HG02852 (cell line): ENCODE data around the gene COL11A2.

Experiments
- ATAC-seq: cut with Tn5 transposase; IDR thresholded peaks from one replicate; pipeline ENCODE4 v1.9.1; 2021; ENCODE audit warnings: mild to moderate bottlenecking, moderate library complexity; ENCODE audit not compliant: unreplicated experiment

COL11A2 gene

GRCh38 chr6:33193619-33194018, 1.4 kb upstream of the COL11A2 start:
- no peak for ATAC-seq

- ATAC-seq = no peak
These were observed 670 bp upstream of the COL11A2 start for GRCh38 chr6:33192671-33193602.

DNA sequence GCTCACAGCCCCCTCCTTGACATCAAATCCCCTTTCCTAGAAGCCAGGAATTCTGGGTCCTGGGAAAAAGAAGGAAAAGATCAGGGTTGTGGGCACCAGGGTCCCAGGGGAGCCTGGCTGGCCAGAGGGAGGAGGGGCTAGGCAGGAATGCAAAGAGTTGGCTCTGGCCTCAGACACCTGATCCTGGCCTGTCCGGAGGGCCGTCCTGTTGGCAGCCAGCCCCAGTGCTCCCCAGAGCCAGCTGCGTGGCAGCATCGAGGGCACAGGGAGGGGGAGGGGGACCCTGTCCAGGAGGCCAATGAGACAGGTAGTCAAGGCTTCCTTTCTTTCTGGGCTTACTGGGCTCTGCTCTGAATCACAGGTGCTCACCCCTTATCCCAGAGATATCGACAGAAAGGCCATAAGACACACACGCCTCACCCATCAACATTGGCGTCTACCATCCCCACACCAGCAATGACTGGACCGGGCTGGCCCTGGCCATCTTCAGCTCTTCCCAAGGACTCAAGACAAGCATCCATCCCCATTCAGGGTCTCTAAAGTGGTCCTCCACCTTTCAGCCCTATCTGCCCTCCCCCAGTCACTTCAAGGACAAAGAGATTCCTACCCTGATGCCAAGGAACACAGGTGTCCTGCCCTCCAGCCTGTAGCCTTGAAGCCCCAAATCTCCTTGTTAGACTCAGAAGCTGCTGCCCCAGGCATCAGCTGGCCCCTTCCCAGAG, 723 bp downstream of the COL11A2 start:
- ATAC-seq = no peak

DNA sequence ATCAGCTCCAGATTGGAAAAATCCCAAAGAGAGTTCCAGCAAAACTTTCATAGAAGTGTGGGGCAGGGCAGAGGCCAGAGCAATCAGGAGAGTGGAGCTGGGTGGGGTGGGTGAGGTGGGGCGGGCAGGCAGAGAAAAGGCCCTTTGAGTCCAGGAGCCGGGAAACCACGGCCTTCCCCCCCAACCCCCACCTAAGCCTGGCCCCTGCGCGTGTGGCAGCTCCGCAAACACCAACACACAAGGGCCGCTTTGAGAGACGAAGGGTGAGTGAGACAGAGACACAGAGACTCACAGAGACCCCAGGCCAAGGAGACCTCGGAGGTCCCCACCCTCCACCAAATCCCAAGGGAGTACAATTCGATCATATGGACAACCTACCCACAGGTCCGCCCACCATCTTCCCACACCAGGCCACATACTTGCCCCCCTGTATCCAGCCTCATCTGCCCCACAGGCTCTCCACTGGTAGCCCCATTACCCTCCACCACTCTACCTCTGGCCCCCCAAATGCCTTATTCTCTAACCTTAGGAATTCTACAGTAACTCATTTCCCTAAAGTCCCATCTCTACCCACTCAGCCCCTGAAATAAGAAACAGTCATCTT, 1.7 kb downstream of the COL11A2 start:
- no peak for ATAC-seq

GRCh38 chr6:33189625-33190448, 2.4 kb downstream of the COL11A2 start:
- ATAC-seq = no peak

- no peak for ATAC-seq
These were observed 3.1 kb downstream of the COL11A2 start for GRCh38 chr6:33189164-33189563.

GRCh38 chr6:33187809-33188208, 4.5 kb downstream of the COL11A2 start:
- ATAC-seq = no peak

DNA sequence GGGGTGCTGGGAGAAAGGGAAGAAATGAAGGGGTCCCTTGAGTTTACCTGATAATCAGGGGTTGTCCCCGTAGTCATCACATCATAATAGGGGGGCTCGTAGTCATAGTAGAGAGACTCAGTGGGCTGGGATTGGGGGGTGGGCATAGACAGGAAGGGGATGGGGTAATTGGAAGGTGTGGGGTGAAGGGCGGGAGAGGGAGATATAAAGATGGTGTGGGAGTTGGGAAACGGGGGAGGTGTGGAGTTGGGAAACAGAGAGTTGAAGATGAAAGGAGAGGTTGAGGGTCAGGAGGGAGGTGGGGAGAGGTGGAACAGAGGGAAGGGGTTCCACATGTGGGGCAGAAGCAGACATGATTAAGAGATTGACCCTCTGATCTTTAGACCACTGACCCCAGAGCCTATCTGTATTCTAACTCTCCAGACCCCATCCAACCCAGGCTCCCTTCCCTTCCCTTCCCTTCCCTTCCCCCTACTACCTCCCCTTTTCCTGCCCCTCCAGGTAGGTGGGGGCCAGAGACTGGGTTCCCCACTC, 6.5 kb downstream of the COL11A2 start:
- ATAC-seq = no peak

GRCh38 chr6:33185190-33185589, 7.1 kb downstream of the COL11A2 start:
- no peak for ATAC-seq

DNA sequence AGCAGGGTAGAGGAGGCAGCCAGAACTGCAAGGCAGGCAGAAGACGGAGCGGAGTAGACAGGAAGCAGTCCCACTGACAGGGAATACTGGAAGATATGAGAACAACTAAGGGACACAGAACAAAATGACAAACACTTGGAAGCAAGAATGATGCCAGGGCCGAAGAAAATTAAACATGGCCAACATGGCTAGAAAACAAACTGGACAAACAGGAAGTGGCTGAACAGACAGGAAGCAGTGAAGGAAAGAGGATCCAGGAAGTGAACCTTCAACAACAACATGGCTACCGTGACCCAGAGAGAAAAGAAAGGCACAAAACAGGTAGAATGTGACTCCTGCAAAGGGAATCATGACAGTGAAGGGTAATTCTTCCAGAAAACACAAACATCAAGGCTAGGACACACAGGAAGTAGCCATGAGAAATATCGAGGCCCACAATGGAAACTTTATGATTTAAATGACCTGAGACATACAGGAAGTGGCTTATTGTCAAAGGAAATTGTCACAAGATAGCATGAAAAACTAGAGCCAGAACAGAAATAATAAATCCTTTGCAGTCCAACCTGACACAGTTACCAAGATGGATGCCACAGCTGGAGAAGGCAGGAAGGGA, 9.1 kb downstream of the COL11A2 start:
- no peak for ATAC-seq

GRCh38 chr6:33181141-33181540, 11.1 kb downstream of the COL11A2 start:
- ATAC-seq = no peak

GRCh38 chr6:33178755-33179475, 13.4 kb downstream of the COL11A2 start:
- ATAC-seq = no peak

- ATAC-seq = no peak
These were observed 14.5 kb downstream of the COL11A2 start for GRCh38 chr6:33177552-33178446.

GRCh38 chr6:33176906-33177305, 15.4 kb downstream of the COL11A2 start:
- no peak for ATAC-seq

- ATAC-seq = no peak
These were observed 16.7 kb downstream of the COL11A2 start for GRCh38 chr6:33175436-33176069.

GRCh38 chr6:33174784-33175183, 17.5 kb downstream of the COL11A2 start:
- no peak for ATAC-seq

DNA sequence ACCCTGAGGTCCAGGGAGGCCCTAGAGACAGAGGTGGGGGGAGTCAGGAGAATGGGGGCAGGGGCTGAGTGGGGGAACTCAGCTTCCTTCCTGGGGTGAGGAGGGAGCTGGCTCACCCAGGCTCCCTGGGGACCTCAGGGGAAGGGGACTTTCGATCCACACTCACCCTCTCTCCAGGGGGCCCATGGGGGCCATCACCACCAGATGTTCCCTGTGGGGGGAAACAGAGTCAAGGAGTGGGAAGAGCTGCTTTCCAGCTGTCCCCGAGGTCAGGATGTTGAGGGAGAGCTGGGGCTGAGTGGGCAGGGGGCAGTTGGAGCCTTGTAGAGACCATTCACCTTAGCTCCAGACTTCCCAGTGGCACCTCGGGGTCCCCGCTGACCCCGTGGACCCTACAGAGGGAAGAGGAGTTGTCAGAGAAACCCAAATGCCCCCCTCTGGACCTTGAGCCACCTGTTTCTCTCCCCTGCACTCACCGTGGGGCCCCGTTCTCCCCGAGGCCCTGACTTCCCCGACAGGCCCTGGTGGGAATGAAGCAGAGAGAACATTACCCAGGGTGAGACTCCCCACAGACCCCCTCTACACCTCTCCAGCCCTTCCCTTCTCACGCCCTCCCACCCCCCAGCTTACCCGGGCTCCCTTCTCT, 18.6 kb downstream of the COL11A2 start:
- no peak for ATAC-seq
